CD4-positive, alpha-beta T cell treated with Interleukin-4 for 1 hour (primary cell): ENCODE results near the gene PHPT1.
"Not testable (repeated sequence)": the region's sequence is repeated elsewhere in the genome, so short reads cannot be mapped to it uniquely, and the experiment has no call there.

Experiments used
- DNase-seq, 2 donors: peaks; one replicate each; pipeline ENCODE4 v3.0.0-alpha.2; 2020 to 2022

PHPT1 gene

GRCh38 chr9:136849038-136849959 is at the start of gene PHPT1:
Gene PHPT1 (plus strand): TSS chr9:136849409. CDS start chr9:136849431, 22 bp downstream.
- peak; percentile 97 for DNase-seq

- peak; percentile 88 to 92 for DNase-seq
Measured at GRCh38 chr9:136799854-136800657, 49.2 kb upstream of the PHPT1 start.

GRCh38 chr9:136802321-136802720 is 46.9 kb upstream of the PHPT1 start:
- DNase-seq, result no peak

DNA sequence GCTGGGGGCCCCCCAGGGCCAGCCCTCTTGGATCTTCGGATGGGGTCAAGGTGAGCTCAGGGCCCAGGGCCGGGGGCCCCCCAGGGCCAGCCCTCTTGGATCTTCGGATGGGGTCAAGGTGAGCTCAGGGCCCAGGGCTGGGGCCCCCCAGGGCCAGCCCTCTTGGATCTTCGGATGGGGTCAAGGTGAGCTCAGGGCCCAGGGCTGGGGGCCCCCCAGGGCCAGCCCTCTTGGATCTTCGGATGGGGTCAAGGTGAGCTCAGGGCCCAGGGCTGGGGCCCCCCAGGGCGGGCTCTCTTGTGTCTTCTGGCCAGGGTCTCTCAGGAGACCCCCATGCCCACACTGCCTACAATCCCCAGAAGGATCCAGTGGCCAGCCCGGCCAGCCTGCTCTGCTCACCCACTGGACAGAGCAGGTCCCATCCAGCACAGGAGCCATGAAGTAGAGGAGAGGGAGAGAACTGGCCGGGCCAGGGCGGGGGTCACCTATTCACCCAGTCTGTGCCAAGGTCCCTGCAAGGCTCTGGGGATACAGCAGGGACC is 46.1 kb upstream of the PHPT1 start:
- DNase-seq, result not testable (repeated sequence)

- no peak for DNase-seq
Measured at GRCh38 chr9:136803551-136804508, 45.4 kb upstream of the PHPT1 start.

- DNase-seq, result no peak
Measured at GRCh38 chr9:136804509-136805206, 44.6 kb upstream of the PHPT1 start.

DNA sequence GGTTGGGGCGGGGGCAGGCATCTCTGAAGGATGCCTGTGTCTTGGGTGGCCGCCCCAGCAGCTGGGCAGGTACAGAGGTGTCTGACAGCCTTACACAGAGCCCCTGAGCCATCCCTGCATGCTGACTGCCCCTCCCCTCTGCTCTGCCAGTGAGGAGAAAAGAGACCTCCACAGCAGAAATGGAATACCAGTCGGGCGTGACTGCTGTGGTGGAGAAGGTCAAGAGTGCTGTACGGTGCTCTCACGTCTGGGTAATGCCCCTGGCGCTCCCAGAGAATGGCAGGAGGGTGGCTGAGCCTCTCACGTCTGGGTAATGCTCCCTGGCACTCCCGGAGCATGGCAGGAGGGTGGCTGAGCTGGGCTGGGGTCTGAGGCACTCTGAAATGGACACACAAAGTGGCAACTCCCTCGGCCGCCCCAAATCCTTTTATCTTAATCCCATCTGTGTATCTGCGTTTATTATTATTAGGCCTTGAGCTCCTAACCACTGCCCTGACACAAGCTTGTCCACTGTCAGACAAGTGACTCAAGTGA is 43.9 kb upstream of the PHPT1 start:
- DNase-seq, result no peak

DNA sequence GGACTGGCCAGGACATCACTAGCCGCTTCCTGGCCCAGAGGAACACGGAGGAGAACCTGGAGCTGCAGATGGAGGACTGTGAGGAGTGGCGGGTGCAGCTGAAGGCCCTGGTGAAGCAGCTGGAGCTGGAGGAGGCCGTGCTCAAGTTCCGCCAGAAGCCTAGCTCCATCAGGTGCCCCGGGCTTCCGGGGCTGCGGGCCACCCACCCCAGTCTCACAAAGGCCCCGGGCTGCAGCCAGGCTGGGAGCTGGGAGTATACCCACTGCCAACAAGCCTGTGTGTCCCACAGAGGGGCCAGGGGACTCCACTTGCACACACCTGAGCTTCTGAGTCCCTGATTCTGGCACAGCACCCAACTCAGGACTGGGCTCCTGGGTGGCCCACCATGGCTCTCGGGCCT is 43.1 kb upstream of the PHPT1 start:
- no peak for DNase-seq

- no peak for DNase-seq
Measured at GRCh38 chr9:136806631-136807201, 42.5 kb upstream of the PHPT1 start.

GRCh38 chr9:136807281-136808074 is 41.7 kb upstream of the PHPT1 start, which contains the start of gene RABL6:
Gene RABL6 (plus strand): TSS chr9:136807948. CDS start chr9:136808197, 249 bp downstream.
- DNase-seq, result peak; percentile 81 to 86

DNA sequence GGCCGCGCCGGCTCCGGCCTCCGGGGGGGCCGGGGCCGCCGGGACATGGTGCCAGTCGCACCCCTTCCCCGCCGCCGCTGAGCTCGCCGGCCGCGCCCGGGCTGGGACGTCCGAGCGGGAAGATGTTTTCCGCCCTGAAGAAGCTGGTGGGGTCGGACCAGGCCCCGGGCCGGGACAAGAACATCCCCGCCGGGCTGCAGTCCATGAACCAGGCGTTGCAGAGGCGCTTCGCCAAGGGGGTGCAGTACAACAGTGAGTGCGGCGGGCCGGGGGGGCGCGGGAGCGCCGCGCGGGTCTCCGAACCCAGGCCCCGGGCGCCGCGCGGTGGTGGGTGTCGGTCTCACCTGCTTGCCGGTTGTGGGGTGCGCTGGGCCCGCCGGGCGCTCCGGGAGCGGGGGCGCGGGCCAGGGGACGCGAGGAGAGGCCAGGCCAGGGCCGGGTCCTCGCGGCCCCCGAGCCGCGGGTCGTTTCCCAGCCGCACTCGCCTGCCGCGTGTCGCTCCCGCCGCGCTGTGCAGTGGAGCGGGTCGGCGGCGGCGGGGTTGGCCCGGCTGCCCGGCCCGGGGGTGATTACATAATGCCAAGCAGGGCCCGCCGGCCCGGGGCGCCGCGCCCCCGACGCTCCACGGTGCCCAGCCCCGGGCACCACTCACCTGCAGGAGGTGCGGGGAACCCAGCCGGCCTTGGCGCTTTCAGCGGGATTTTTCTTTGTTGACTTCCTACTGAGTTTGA is 41.0 kb upstream of the PHPT1 start:
- peak; percentile 46 to 51 for DNase-seq

- DNase-seq, result no peak
Measured at GRCh38 chr9:136808806-136809158, 40.4 kb upstream of the PHPT1 start.

DNA sequence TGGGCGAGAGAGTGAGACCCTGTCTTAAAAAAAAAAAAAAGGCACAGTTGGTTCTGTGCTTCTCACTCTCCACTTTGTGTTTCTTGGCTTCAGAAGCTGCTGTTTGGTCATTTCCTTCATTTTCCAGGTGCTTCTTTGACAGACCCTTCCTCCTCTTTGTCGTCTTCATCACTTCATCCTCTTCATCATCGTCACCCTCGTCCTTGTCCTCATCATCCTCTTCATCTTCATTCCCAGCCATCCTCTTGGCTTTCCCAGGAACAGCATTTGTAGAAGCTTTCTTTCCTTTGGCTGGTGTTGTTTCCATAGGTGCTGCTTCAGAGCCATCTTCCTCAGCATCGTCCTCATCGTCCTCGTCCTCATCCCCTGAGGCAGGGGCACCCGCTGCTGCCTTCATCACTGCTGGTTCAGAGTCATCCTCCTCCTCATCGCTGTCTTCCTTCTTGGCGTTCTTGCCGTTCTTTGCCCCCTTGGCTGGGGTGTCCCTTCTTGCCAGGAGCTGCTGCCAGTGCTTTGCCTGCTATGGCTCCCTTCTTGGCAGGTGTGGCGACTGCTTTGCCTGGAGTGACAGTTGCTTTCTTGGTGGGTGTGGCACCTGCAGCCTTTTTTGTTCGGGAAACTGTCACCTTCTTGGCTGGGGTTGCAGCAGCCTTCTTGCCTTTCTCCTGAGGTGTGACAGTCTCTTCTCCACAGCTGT is 34.3 kb upstream of the PHPT1 start:
- DNase-seq, result no peak

DNA sequence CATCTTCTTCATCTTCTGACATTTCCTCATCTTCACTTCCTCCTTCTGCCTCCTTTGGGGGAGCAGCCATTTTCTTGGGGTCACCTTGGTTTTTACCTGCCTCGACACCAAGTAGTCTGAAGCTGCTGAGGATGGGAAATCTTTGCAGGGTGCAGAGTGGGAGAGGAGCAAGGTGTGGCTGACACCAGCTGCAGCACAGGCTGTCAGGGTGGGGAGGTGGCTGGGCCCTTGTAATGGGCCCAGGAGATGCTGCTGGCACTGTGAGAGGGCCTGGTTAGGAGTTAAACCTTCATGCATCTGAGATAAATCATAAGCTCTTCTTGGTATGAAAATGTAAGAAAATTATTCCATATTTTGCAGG is 33.8 kb upstream of the PHPT1 start:
- no peak for DNase-seq

GRCh38 chr9:136820971-136821825 is 28.0 kb upstream of the PHPT1 start:
- DNase-seq, result no peak

- no peak for DNase-seq
Measured at GRCh38 chr9:136821826-136822544, 27.2 kb upstream of the PHPT1 start.
